Hematopoietic multipotent progenitor cell treated with erythropoietin and hydrocortisone succinate and interleukin-3 and kit ligand, for 17 days (in vitro differentiated cells): ENCODE data around the gene MFSD2A.
"Not testable (repeated sequence)": the region's sequence is repeated elsewhere in the genome, so short reads cannot be mapped to it uniquely, and the experiment has no call there.

Source experiments
- DNase-seq: peaks from one replicate; pipeline ENCODE4 v3.0.0-alpha.2; 2015; ENCODE audit warnings: low spot score

Gene MFSD2A

DNA sequence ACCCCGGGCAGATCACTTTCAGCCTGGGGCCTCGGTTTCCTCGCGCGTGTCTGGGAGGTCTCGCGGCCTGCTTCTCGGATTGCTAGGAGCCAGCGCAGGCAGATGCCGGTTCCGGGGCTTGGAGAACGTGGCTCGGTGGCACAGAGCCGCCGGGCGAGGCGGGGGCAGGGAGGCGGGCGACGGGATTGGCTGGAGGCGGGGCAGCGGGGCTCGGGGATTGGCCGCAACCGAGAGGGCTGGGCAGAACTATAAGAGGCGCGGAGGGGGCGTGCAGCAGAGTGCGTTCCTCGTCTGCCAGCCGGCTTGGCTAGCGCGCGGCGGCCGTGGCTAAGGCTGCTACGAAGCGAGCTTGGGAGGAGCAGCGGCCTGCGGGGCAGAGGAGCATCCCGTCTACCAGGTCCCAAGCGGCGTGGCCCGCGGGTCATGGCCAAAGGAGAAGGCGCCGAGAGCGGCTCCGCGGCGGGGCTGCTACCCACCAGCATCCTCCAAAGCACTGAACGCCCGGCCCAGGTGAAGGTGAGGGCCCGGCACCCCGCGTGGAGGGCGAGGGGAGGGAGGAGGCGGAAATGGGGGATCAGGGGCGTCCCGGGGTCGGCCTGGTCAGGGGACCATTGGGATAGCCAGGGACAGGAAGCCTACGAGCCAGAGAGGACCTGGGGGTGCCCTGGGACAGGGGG is at the start of gene MFSD2A:
Gene MFSD2A, plus strand, starts transcription at position 276 of the 677 bp plus-strand sequence. Its CDS starts 148 bp downstream, at position 424.
- DNase-seq, result no peak

- DNase-seq, result no peak
Observed at GRCh38 chr1:39905172-39905571, 49.8 kb upstream of the MFSD2A start.

GRCh38 chr1:39907528-39908453 is 47.2 kb upstream of the MFSD2A start:
- no peak for DNase-seq

GRCh38 chr1:39908534-39908933 is 46.4 kb upstream of the MFSD2A start:
- no peak for DNase-seq

DNA sequence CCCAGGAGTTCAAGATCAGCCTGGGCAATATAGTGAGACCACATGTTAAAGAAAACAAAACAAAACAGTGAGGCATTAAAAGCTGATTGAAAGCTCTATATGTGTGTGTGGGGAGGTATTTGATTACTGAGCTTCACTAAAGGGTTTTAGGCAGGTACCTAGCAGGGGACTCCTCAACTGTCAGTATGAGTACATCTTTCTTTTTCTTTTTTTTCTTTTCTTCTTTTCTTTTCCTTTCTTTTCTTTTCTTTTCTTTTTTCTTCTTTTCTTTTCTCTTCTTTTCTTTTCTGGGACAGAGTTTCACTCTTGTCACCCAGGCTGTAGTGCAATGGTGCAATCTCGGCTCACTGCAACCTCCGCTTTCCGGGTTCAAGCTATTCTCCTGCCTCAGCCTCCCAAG is 44.7 kb upstream of the MFSD2A start:
- DNase-seq, result no peak

- not testable (repeated sequence) for DNase-seq
Observed at GRCh38 chr1:39913136-39913535, 41.8 kb upstream of the MFSD2A start.

- DNase-seq, result no peak
Observed at GRCh38 chr1:39915499-39916129, 39.3 kb upstream of the MFSD2A start.

DNA sequence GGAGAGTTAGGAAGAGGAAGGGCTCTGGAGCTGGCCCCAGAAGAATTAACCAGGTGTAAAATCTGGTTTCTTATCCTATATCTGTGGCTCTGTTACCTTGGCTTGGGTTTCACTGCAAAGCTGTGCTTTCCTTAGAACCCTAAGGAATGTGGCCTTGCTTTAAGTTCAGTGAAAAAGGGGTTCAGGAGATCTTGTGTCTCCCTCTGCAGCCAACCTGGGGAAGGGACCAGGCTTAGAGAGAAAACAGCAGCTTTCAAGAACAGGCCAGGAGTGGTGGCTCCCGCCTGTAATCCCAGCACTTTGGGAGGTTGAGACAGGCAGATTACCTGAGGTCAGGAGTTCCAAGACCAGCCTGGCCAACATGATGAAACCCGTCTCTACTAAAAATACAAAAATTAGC is 37.1 kb upstream of the MFSD2A start:
- no peak for DNase-seq

GRCh38 chr1:39919545-39919944 is 35.4 kb upstream of the MFSD2A start:
- DNase-seq, result peak; percentile 25

DNA sequence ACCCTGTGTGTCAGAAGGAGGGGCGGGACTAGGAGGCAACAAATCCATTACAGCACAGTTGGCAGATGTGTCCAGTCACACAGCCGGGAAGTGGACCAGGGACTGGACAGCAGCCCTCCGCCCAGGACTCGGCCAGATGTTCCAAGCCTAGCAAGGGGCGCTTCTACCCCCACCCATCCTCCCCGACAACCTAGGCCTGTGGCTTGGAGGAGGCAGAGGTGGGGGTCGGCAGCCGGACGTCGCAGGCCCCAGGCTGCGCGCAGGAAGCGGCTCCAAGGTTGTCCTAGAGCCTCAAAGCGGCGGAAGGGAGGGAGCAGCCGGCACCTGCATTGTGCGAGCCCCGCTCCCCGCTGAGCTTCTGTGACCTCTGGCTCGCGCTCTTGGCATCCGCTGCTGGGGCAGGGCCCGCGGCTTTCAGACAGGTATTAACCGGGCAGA is 32.7 kb upstream of the MFSD2A start:
- no peak for DNase-seq

DNA sequence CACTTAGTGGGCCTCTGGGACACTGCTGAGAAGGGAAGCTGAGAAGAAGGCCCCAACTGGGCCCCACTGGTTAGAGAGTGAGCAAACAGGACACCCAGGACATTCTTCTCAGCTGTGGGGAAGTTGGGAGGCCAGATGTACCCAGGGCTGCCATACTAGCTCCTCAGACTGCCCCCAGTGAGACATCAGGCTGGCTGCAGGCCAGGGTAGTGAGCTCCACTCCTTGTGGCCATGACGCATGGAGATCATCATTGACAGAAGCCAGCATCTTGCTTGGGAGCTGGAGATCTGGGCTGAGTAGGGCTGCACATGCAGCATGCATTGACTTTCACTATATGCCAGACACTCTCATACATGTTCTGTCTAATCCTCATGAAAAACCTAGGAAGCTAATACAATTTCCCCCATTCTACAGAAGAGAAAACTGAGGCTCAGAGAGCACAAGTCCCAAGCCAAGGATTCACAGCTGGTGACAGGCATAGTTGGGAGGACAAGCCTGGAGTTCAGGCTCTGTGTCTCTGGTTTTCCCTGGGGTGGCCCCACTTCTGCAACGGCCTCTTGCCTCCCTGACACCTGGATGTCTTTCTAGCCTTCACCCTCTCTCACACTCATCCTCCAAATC is 29.1 kb upstream of the MFSD2A start:
- no peak for DNase-seq

DNA sequence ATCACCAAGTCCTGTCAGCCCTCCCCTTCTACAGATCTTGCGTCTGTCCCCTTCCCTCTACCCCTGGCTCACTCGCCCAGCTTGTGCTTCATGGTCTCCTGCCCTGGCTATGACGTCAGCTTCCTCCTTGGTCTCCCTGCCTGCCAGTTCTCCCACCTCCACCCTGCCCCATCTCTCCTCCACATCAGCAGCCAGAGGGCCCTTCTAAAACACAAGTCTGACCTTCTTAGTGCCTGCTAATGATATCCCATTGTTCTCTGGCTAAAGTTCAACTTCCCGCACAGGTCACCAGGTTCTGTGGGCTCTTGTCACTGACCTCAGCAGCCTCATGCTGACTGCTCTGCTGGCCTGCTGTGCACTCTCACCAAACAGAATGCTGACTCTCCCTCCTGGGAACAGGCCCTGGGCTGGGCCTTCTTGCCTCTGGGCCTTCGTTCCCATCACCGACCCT is 28.6 kb upstream of the MFSD2A start:
- no peak for DNase-seq

- no peak for DNase-seq
Observed at GRCh38 chr1:39926820-39927219, 28.1 kb upstream of the MFSD2A start.

- no peak for DNase-seq
Observed at GRCh38 chr1:39927538-39927937, 27.4 kb upstream of the MFSD2A start.

DNA sequence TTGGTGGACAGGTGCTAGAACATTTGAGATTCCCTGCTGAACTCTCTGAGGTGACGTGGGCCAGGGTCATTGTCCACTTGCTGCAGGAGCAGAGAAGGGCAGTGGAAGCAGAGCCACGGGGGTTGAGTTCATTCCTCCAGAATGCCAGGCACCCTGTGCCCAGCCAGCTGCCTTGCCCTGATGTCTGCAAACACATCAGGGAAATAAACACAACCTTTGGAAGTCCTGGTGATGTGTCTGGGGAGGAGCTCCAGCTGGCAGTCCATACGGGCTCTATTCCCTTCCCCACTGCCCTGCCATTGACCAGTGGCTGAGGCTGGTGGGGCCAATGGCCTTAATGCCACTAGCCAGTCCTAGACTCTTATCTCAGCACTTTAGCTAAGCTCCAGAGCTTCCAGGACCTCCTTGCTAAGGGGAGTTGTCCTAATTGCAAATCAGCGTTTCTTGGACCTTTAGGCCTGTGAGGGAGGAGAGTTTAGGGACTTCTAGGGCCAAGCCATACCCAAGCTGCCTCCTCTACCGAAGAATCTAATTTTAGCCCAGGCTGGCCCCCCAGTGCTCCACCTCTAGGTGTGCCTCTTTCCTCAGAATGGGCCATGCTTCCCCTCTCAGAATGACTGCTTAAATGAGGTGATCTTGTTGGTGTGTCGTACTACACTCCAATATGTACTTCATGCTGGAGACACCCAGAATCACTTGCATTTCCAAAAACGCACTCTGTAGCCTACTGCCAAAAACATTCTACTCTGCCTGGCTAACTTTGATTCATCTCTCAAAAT is 25.9 kb upstream of the MFSD2A start:
- DNase-seq, result no peak

GRCh38 chr1:39933956-39934941 is 20.7 kb upstream of the MFSD2A start:
- no peak for DNase-seq

GRCh38 chr1:39936724-39937491 is 18.0 kb upstream of the MFSD2A start:
- DNase-seq, result no peak

DNA sequence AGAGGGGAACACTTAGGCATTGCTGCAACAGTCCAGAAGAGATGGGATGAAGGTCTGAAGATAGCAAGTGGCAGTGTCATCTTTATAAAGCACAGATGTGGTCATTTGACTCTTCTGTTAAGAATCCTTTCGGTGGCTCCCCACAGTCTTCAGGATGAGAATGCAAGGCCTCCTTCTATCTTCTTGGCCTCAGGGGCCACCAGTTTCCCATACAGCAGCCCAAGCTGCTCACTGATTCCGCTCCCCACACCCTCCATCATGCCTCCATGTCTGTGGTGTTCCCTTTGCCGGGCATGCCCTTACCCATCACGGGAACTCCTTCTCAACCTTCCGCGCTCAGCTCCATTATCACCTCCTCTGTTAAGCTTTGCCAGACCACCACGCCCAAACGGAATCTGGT is 16.1 kb upstream of the MFSD2A start:
- DNase-seq, result no peak

DNA sequence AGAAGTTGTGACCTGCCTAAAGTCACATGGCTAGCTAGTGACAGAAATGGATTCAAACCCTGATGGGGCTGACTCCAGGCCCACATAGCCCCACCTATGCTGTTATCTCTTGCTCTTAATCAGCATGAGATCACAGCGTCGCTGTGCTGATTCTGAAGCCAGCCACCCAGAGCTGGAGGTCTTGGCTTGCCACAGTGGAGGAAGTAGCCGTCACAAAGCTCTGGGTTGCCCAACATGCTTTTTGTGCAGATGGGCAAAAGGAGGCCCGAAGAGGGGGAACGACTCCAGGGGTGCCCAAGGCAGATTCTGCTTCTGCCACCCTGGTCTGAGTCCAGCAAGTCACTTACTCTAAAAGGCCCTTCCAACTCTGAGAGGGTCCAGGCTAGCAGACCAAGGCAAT is 14.7 kb upstream of the MFSD2A start:
- DNase-seq, result no peak
